ENCODE measurements around the gene BUD13.
A peak's percentile ranks its signal among the peaks of the same experiment; 100 is the strongest.
"Not testable (repeated sequence)": the region's sequence is repeated elsewhere in the genome, so short reads cannot be mapped to it uniquely, and the experiment has no call there.

BUD13 gene, protein sequence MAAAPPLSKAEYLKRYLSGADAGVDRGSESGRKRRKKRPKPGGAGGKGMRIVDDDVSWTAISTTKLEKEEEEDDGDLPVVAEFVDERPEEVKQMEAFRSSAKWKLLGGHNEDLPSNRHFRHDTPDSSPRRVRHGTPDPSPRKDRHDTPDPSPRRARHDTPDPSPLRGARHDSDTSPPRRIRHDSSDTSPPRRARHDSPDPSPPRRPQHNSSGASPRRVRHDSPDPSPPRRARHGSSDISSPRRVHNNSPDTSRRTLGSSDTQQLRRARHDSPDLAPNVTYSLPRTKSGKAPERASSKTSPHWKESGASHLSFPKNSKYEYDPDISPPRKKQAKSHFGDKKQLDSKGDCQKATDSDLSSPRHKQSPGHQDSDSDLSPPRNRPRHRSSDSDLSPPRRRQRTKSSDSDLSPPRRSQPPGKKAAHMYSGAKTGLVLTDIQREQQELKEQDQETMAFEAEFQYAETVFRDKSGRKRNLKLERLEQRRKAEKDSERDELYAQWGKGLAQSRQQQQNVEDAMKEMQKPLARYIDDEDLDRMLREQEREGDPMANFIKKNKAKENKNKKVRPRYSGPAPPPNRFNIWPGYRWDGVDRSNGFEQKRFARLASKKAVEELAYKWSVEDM

DNA sequence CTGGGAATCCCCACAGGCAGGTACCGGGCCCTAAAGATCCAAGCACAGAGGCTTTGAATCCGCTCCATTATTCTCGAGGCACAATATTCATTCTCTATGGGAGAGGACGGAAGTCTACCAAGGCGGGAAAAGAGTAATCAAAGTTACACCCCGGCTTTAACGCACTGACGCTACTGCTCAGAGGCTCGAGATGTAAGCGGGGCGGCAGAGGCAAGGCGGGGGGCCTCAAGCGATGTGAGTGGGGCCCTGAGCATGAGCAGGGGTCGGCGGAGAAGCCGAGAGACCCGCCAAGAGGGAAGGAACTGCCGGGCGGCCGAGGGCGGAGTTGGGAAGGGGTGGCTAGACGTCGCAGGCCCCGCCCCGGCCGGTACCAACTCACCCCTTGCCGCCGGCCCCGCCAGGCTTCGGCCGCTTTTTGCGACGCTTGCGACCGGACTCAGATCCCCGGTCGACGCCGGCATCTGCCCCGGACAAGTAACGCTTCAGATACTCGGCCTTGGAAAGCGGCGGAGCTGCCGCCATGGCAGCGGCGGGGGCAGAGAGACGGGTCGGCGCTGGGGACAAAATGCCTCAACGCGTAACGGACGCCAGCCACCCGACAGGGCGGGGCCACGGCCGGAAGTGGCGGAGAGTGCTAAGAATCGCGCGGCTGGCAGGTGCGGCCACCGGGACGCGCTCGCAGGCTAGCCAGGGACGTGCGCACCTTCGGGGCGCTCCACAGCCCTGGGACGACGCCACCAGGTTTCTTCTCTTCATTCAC is at the start of gene BUD13:
BUD13 (minus strand) TSS at position 545 of the 760 bp plus-strand sequence; CDS start at position 522, 23 bp downstream.
- peak; percentile 93 for DNase-seq

DNA sequence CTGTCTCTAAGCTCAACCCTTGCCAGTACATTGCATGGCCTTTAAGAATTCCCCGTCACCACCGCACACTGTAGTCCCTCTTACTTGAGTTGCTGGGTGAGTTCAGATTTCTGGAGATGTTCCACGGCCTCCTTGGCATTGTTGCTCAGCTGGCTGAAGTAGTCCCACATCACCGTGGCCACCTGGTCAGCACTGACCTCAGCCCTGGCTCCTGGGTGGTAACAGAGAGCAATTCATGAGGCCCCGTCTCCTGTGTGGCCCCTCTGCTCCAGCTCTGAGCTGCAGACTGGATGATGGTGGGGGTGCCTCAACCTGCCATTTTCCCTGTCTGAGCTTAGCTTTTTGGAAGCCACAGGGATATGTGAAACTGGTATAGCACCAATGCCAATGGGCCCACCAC is 49.8 kb upstream of the BUD13 start:
- DNase-seq, result no peak

DNA sequence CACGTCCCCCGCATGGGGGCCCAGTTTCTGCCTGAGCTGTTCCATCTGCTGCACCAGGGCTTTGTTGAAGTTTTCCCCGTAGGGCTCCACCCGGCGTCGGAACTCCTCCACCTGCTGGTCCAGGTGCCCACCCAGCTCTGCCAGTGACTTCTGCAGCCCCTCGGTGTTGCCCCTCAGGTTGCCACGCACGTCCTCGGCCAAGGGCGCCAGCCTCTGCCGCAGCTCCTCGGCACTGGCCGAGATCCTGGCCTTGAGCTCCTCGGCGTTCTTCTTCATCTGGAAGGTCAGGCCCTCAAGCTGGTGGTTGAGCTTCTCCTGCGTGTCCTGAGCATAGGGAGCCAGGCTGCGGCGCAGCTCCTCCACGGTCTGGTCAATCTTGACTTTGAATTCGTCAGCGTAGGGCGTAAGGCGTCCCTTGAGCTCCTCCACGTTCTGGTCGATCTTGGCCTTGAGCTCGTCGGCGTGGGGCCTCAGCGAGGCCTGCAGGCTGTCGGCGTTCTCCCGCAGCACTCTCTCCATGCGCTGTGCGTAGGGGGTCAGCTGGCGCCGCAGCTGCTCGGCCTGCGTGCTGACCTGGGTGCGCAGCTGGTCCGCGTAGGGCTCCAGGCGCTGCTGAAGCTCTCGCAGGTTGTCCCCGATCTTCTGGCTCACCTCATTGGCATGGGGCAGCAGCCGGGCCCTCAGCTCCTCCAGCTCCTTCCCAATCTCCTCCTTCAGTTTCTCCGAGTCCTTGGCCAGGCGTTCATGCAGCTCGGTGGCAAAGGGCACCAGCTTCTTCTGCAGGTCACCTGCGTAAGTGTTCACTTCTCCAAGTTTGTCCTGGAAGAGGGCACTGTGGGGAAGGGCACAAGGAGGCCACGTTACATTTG is 48.5 kb upstream of the BUD13 start:
- no peak for DNase-seq

DNA sequence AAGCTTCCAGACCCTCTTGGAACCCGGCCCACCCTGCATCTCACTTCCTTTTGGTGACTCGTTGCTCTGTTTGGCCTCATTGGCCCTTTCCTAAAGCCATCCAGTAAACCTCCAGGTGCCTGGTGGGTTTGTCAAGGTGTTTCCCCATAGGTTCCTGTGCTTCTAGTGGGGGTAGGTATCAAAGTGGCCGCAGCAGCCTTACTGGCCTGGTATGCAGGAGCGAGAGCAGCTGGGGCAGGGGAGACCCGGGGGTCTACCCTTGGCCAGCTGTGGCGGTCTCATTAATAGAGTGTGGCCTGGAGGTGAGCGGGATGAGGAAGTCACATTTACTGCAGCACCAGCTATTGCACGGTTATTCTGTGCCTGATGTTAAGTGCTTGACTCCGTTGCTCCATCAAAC is 46.3 kb upstream of the BUD13 start:
- DNase-seq, result no peak

DNA sequence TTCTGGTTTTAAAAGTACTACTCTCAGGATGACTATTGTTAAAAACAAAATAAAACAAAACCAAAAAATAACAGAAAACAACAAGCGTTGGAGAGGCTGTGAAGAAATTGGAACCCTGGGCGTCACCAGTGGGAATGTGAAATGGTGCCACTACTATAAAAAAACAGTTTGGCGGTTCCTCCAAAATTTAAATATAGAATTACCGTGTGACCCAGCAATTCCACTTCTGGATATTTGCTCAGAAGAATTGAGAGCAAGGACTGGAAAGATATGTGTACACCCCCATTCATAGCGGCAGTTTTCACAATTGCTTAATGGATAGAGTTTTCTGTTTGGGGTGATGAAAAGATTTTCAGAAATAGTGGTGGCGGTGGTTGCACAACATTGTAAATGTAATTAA is 41.7 kb upstream of the BUD13 start:
- DNase-seq, result no peak

DNA sequence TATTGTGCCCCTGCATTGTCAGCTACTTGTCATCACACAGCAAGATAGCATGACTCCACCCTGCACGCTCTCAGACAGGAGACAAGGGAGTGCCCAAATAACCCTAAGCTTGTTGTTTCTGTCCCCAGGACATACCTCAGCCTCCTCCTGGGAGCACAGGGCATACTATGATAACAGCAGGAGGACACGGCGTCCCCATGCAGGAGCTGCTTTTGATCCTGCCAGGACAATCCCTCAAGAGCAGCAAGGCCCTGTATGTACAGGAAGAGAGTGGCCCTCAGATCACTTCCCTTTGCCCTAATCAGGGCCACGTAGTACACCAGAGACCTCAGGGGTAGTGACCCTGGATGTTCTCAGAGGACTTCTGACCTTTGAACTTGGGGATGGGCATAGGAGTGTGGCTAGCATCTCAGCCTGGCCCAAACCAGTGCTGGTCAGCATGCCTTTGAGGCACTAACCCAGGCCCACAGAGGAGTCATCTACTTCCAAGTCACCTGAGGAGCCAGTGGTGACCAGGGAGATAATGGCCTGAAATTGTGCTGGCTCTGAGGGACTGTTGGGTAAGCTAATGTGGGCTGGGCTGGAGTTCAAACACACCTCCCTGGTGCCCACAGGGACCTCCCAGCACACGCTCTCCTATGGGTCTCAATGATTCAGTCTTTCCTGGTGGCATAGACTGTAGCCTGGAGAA is 41.1 kb upstream of the BUD13 start:
- DNase-seq, result no peak

DNA sequence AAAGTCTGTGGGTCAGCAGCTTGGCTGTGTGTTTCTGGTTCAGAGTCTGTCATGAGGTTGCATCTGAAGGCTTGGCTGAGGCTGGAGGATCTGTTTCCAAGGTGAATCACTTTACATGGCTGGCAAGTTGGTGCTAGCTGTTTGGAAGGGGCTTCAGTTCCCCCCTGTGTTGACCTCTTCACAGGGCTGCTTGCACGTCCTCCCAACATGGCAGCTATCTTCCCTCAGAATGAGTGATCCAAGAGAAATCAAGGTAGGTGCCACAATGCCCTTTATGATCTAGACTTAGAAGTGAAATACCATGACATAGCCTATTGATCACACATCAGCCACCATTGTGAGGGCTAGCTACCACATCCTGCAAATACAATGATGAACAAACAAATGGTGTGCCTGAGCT is 40.4 kb upstream of the BUD13 start:
- DNase-seq, result no peak

DNA sequence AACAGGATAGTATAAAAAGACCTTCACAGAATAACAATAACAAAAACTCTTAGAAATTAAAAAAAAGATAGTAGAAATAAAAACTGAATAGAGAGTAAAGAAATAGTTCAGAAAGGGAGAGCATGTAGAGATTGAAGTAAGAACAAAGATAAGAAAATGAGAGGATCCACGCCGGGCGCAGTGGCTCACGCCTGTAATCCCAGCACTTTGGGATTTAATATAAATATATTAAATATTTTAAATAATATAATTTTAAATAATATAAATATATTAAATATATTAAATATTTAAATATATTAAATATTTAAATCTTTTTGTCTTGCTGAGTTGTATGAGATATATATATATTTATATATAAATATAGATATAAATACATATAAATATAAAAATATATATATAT is 39.3 kb upstream of the BUD13 start:
- DNase-seq, result no peak

DNA sequence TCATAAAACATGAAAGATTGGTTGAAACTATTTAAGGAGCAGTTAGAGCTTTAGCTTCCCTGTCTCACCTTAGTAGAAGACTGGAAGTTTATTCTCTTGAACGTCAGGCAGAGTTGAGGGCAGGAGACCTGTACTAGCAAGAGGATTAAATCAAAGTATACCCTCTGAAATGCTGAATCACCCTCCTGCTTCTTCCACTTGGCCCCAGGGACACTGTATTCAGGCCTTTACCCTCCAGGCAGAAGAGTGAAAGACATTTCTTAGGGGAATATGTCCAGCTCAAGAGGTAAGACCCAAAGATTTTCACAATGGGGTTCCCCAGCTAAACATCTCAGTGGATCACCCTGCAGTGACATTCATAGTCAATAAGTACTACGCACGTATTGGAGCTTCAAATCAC is 38.4 kb upstream of the BUD13 start:
- no peak for DNase-seq

DNA sequence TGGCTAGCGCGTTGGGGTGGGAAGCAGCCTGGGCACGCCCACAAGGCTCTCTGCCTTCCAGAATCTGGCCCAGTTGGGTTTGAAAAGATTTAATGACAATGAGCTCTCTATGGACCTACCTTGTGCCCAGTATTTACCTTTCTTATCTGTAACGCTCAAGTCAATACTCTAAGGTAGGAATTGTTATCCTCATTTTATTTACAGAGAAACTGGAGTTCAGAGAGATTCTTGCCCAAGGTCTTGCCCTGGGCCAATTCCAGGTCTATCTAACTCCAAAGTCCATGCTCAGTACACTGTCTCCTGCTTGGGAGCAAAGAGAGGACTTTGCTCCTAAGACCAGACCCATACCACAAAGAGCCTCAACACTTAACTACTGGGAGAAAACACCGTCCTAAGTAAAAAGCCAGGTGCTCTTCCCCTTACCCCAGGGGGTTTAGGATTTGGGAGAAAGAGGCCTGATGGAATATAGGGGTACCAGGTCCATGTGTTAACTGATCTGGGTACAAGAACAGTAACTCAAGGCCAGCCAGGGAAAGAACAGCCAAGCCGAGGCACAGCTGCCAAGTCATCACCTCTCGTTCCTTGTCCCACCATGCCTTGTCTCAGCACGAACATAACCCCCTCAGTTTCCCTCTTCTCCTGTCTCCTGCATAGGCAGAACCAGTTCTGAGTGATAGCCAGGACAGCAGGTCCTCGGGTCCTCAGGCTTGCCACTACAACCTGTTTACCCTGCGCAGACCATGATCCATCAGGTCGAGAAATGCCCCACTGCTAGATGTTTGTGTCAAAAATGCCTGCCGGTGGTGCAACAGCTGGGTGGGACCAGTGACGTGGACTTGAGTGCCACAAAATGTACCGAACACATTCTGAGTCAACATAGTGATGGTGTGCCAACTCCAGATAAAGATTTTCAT is 35.7 kb upstream of the BUD13 start:
- no peak for DNase-seq

DNA sequence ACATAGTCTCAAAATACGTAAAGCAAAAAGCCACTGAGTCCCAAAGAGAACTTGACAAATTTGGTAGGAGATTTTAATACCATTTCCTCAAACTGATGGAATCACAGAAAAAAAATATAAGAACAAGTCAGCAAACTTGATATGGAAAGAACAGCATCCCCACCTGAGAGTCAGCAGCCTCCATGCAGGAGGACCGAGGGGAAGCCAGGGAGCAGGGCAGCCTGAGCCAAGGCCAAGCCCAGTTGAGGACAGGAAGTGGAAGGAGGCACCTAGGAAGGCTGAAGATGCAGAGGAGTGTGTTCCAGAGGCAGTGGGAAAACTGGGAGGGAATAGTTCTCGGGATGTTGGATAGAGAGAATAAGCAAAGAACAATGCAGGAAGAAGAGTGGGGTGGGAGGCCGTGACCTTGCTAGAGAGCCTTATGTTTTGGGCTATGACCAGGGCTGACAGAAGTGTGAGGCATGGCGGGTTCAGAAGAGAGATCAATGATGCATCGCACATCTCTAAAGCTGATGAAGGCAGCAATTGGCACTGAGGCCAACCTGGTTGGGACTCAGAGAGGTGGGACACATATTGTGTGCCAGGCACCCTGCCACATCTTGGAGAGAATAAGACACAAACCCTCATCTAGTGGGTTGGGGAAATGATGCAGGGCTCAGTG is 34.9 kb upstream of the BUD13 start:
- no peak for DNase-seq

DNA sequence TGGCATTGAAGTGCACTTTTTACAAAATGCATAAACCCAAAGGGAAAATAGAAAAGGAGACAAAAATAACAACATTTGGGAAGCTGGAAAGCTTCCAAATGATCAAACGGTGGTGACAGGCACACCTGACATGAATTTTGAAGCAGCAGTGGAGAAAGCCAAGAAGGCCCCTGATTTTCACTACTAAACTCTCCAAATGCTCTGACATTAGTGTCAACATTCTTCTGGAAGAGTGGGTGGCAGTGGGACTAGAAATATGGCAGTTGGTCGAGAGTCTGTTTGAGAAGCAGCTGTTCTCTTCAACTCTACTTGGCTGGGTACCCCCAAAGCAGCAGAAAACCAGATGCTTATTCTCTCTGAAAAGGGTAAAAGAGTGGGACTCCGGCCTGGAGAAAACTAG is 31.2 kb upstream of the BUD13 start:
- no peak for DNase-seq

DNA sequence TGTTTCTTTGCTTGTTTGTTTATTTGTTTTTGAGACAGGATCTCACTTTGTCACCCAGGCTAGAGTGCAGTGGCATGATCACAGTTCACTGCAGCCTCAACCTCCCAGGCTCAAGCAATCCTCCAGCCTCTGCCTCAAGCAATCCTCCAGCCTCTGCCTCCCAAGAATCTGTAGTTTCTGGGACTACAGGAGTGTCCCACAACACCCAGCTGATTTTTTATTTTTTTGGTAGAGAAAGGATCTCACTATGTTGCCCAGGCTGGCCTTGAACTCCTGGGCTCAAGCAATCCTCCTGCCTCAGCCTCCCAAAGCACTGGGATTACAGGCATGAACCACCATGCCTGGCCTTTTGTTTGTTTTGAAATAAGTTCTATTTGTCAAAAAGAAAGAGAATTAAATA is 28.9 kb upstream of the BUD13 start:
- not testable (repeated sequence) for DNase-seq

DNA sequence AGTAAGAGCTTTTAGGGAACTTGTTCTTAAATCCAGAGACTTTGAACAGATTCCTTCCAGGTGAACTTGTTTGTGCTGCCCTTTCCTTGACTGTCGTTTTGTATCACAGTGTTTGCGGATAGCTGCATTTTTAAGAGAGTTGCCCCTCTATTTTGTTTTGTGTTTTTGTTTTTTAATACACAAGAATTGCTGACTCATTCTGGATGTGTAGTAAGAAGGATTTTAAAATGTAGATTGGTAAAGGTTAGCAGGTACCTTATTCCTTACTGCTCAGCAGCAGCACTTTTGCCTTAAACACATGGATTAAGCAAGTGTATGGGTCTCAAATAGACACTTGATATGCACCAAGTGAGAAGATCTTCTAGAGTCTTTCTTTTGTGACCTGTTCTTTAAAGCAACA is 27.8 kb upstream of the BUD13 start:
- no peak for DNase-seq

DNA sequence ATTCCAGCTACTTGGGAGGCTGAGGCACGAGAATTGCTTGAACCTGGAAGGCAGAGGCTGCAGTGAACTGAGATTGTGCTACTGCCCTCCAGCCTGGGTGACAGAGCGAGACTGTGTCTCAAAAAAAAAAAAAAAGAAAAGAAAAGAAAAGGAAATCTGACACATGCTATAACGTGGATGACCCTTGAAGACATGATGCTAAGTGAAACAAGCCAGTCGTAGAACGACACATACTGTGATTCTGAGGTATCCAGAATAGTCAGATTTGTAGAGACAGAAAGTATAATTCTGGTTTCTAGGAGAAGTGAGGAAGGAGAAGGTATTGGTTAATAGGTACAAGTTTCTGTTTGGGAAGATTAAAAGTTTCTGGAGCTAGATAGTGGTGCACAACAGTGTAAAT is 25.6 kb upstream of the BUD13 start:
- no peak for DNase-seq

DNA sequence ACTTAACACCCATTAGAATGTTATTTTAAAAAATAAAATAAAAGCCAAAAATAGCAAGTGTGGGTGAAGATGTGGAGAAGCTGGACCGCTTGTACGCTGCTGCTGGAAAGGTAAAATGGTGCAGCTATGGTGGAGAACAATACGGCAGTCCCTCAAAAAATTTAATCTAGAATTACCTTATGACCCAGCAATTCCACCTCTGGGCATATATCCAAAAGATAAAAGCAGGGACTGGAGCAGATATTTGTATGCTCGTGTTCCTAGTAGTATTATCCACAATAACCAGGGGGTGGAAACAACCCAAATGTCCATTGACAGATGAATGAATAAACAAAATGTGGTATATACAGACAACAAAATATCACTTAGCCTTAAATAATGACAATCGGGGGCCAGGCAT is 25.0 kb upstream of the BUD13 start:
- no peak for DNase-seq

DNA sequence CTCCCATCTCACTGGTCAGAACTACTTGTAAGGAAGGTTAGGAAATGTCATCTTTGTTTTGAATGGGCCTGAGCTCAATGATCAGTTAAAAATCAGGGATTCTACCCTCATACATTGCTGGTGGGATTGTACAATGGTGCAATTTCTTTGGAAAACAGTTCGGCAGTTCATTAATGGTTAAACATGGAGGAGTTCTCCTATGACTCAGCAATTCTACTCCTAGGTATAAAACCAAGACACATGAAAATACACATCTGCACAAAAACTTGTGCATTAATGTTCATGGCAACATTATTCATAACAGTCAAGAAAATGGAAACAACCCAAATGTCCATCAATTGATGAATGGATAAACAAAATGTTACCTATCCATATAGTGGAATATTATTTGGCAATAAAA is 23.8 kb upstream of the BUD13 start:
- no peak for DNase-seq

DNA sequence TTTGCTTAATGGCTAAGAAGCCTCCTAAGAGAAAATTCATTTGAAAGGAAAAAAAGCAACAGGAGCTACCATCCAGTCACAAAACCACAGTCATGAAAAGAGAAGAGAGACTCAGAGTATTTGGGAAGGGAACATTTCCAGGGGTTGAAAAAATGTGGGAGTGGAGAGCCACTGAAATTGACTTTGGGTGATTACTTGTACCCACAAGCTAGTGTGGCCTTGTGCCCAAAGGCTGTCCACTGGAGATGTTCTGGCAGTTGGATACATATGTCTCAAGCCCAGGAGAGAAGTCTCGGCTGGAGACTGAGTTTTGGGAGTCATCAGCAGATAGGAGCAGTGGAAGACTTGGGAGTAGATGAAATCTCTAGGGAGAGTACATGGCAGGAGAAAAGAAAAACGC is 22.1 kb upstream of the BUD13 start:
- DNase-seq, result no peak

DNA sequence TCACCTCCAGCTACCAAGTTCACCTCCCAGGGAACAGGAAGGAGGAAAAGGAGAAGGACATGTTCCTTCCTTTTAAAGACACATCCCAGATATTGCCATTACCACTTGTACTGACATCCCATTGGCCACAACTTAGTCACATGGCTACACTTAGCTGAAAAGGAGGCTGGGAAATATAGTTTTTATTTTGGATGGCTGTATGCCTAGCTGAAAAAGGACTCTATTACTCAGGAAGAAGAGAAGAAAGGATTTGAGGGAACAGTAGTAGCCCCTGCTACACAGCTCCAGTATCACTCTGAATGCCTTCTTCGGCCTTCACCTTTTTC is 20.9 kb upstream of the BUD13 start:
- no peak for DNase-seq

DNA sequence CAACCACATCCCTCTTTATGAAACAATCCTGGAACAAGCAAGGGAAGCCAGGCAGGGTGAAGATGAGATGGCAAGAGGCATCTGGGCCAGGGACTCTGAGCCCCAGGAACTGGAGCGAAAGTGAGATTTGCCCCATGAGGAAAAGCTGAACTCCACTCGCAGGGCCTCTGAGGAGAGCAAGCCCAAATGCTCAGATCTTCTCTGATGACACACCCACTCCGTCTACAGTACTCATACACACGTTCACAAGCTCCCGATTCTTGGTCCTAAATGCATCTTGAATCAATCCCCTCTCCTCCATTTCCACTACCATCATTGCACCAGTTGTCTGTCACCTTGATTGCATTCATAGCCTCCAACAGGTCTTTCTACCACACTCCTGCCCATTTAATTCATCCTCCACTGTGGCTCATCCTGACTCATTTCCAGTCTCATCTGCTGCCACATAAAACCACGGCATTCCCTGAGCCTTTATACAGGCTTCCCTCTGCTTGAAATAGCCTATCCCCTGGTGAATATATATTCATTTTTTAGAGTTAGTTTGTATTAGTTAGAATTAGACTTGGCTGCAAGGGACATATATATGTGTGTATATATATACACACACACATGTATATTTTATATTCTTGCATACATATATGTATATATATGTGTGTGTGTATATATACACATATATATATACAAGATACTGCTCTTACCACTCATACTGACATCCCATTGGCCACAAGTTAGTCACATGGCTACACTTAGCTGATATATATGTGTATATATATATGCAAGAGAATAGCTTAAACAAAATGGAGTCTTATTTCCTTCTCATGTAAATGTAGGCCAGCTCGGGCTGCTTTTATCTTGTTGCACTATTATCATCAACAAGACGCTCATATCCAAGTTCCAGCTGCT is 20.3 kb upstream of the BUD13 start:
- no peak for DNase-seq

All from KG1 (cell line).